Measurements from ENCODE around the gene LY6G5C. TPM values are rescaled to one million over a fixed set of nuclear protein-coding genes. Genes with fewer than 3 reads are reported as not detected.

LY6G5C gene
- total and polyA plus RNA-seq, 2 of the 13 experiments (the other 11 are each of a cell fraction or from before 2014, with no cell fraction given) = 0.33 to 0.55 TPM

- TF ChIP-seq LRRFIP1 (CRISPR knock-in tag; conservative IDR thresholded peaks at IDR 0.05) = no peak
- peak; percentile 34; the same call in 1 of the 2 replicates for TF ChIP-seq HDAC1 (CRISPR knock-in tag; IDR thresholded peaks at IDR 0.05)
- peak; percentile 21; the same call in 1 of the 2 replicates for TF ChIP-seq RFXAP (CRISPR knock-in tag; IDR thresholded peaks at IDR 0.05; ENCODE audit: borderline replicate concordance)
- no peak for TF ChIP-seq ZBTB44 (CRISPR knock-in tag; IDR thresholded peaks at IDR 0.05)
- TF ChIP-seq ZNF513 (CRISPR knock-in tag; conservative IDR thresholded peaks at IDR 0.05) = no peak
- no peak for TF ChIP-seq ZNF839 (CRISPR knock-in tag; IDR thresholded peaks at IDR 0.05; ENCODE audit: borderline replicate concordance)
- TF ChIP-seq THAP8 (CRISPR knock-in tag; IDR thresholded peaks at IDR 0.05; ENCODE audit: borderline replicate concordance) = no peak; the same call in 1 of the 2 replicates
- no peak for TF ChIP-seq NBN (conservative IDR thresholded peaks at IDR 0.05)
- TF ChIP-seq HMGXB3 (CRISPR knock-in tag; IDR thresholded peaks at IDR 0.05; ENCODE audit: borderline replicate concordance) = no peak
- no peak for TF ChIP-seq SP140L (CRISPR knock-in tag; IDR thresholded peaks at IDR 0.05; ENCODE audit: borderline replicate concordance)
- no peak for TF ChIP-seq RBFOX2 (IDR thresholded peaks at IDR 0.05; ENCODE audit: low read depth, low read length)
- no peak for TF ChIP-seq MAFG (CRISPR knock-in tag; IDR thresholded peaks at IDR 0.05)
- TF ChIP-seq NFKB2 (CRISPR knock-in tag; IDR thresholded peaks at IDR 0.05; ENCODE audit: borderline replicate concordance) = peak; percentile 18; the same call in 1 of the 2 replicates
- no peak; the same call in 1 of the 2 replicates for TF ChIP-seq ERF (CRISPR knock-in tag; IDR thresholded peaks at IDR 0.05)
- TF ChIP-seq GABPB1 (CRISPR knock-in tag; IDR thresholded peaks at IDR 0.05) = no peak
- TF ChIP-seq JDP2 (CRISPR knock-in tag; IDR thresholded peaks at IDR 0.05; ENCODE audit: borderline replicate concordance) = no peak
- TF ChIP-seq ZNF317 (CRISPR knock-in tag; IDR thresholded peaks at IDR 0.05) = no peak
- no peak; the same call in 1 of the 2 replicates for TF ChIP-seq ZNF792 (CRISPR knock-in tag; IDR thresholded peaks at IDR 0.05)
Measured at GRCh38 chr6:31664790-31665500, 15.9 kb downstream of the LY6G5C start, which contains the start of gene GPANK1 (continued).
